Stimulated activated CD4-positive, alpha-beta T cell treated with anti-CD3 and anti-CD28 coated beads, Interleukin-12 subunit alpha, Interleukin-12 subunit beta, amount 100 ng/mL, for 24 hours (primary cell): Measurements from ENCODE around the gene DDB1.

ENCODE experiments used
- DNase-seq, 2 experiments: peaks; one replicate each; pipeline ENCODE4 v3.0.0-alpha.2; 2020; ENCODE audit warnings: low read depth in 2 of 2

DDB1 gene

GRCh38 chr11:61332797-61333549, at the start of gene DDB1, which contains the start of gene TKFC:
Gene DDB1 (minus strand): TSS chr11:61333105. CDS start chr11:61332968, 137 bp downstream.
Gene TKFC (plus strand): TSS chr11:61333228. CDS start chr11:61334729, 1,501 bp downstream.
- peak; percentile 93 to 96 for DNase-seq

GRCh38 chr11:61380884-61381283, 48.0 kb upstream of the DDB1 start:
- DNase-seq, result no peak

GRCh38 chr11:61378713-61379313, 45.9 kb upstream of the DDB1 start:
- DNase-seq, result no peak

- DNase-seq, result no peak
Observed at GRCh38 chr11:61377461-61378160, 44.7 kb upstream of the DDB1 start.

GRCh38 chr11:61375761-61376108, 42.8 kb upstream of the DDB1 start:
- no peak for DNase-seq

- no peak for DNase-seq
Observed at GRCh38 chr11:61372659-61373420, 39.9 kb upstream of the DDB1 start.

- no peak for DNase-seq
Observed at GRCh38 chr11:61370349-61371005, 37.6 kb upstream of the DDB1 start.

GRCh38 chr11:61369372-61370348, 36.8 kb upstream of the DDB1 start:
- DNase-seq, result no peak

- DNase-seq, result no peak
Observed at GRCh38 chr11:61368646-61369045, 35.7 kb upstream of the DDB1 start.

GRCh38 chr11:61367406-61367805, 34.5 kb upstream of the DDB1 start:
- no peak for DNase-seq

- no peak for DNase-seq
Observed at GRCh38 chr11:61364012-61364675, 31.2 kb upstream of the DDB1 start.

- DNase-seq, result no peak
Observed at GRCh38 chr11:61362542-61362875, 29.6 kb upstream of the DDB1 start.

GRCh38 chr11:61361741-61362541, 29.0 kb upstream of the DDB1 start, which contains the start of the genes CYB561A3 and TMEM138:
Gene CYB561A3 (minus strand): TSS chr11:61361882. CDS start chr11:61356713, 5,169 bp downstream.
Gene TMEM138 (plus strand): TSS chr11:61362374. CDS start chr11:61364391, 2,017 bp downstream.
- peak; percentile 86 to 89 for DNase-seq

GRCh38 chr11:61361237-61361740, 28.4 kb upstream of the DDB1 start:
- DNase-seq, result no peak

- DNase-seq, result no peak
Observed at GRCh38 chr11:61359516-61359915, 26.6 kb upstream of the DDB1 start.

- no peak for DNase-seq
Observed at GRCh38 chr11:61358566-61358965, 25.7 kb upstream of the DDB1 start.

GRCh38 chr11:61357894-61358239, 25.0 kb upstream of the DDB1 start:
- no peak for DNase-seq

- no peak for DNase-seq
Observed at GRCh38 chr11:61357233-61357893, 24.5 kb upstream of the DDB1 start.
